ENCODE data around the gene EIF4ENIF1.

DNA sequence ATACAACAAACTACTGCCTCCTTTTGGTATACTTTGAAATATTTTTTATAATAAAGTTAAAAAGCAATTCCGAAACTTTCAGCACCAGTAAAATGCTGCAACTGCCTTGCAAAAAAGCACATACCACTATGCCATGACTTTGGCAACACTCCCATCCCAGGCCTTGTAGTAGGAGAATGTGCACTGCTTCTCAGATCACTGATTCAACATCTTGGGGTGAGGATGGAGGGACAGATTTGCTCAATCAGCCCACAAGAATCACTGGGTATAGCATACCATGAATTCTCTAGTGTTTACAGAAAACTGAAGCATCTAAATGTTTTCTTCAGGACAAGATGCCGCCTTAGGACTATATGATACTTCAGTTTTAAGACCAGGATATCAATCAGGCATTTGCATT, 14.9 kb downstream of the EIF4ENIF1 start:
- TF ChIP-seq CTCF (conservative IDR thresholded peaks at IDR 0.05) (no peak), ZFX (IDR thresholded peaks at IDR 0.05) (no peak)
